Neural cell (in vitro differentiated cells): ENCODE measurements around the gene DPYSL4.

ENCODE experiments used
- EP300 ChIP-seq: fragments of 450-650 bp; conservative IDR thresholded peaks from 2 replicates; pipeline ENCODE4 v1.6.1; 2014; ENCODE audit warnings: antibody characterized with exemption, mild to moderate bottlenecking, moderate library complexity; ENCODE audit not compliant: poor library complexity, severe bottlenecking
- EZH2 ChIP-seq: fragments of 200-600, 300-800 bp; shearing (Covaris generic), sonication (generic); IDR thresholded peaks from 2 replicates; pipeline ENCODE4 v1.6.1; 2014; ENCODE audit warnings: antibody characterized with exemption, low read length, borderline replicate concordance, mild to moderate bottlenecking; ENCODE audit not compliant: insufficient read depth, poor library complexity, severe bottlenecking
- MXI1 ChIP-seq: fragments of 450-650 bp; conservative IDR thresholded peaks from 2 replicates; pipeline ENCODE4 v1.6.1; 2014; ENCODE audit warnings: antibody characterized with exemption, mild to moderate bottlenecking; ENCODE audit not compliant: poor library complexity, severe bottlenecking
- POLR2AphosphoS5 ChIP-seq: IDR thresholded peaks from 2 replicates; pipeline ENCODE4 v1.6.1; 2012
- RAD21 ChIP-seq: fragments of 450-650 bp; conservative IDR thresholded peaks from 2 replicates; pipeline ENCODE4 v1.6.1; 2014; ENCODE audit warnings: antibody characterized with exemption, mild to moderate bottlenecking, moderate library complexity
- SMC3 ChIP-seq: fragments of 450-650 bp; conservative IDR thresholded peaks from 2 replicates; pipeline ENCODE4 v1.6.1; 2014; ENCODE audit warnings: antibody characterized with exemption, mild to moderate bottlenecking, moderate library complexity; ENCODE audit not compliant: poor library complexity
- TAF1 ChIP-seq: IDR thresholded peaks from 2 replicates; pipeline ENCODE4 v1.6.1; 2012; ENCODE audit warnings: low read depth
- TF ChIP-seq, protein P1 (sequence below): fragments of 450-650 bp; IDR thresholded peaks from 2 replicates; pipeline ENCODE4 v1.5.1; 2014; ENCODE audit warnings: antibody characterized with exemption, mild to moderate bottlenecking, moderate library complexity; ENCODE audit not compliant: poor library complexity, severe bottlenecking

GRCh38 chr10:132186488-132187429 is at the start of gene DPYSL4:
- TF ChIP-seq EP300 (no peak), MXI1 (peak; percentile 13), RAD21 (peak; percentile 12), POLR2AphosphoS5 (peak; percentile 64), SMC3 (peak; percentile 17), TAF1 (no peak), EZH2 (peak; percentile 19)
- TF ChIP-seq, protein P1, sequence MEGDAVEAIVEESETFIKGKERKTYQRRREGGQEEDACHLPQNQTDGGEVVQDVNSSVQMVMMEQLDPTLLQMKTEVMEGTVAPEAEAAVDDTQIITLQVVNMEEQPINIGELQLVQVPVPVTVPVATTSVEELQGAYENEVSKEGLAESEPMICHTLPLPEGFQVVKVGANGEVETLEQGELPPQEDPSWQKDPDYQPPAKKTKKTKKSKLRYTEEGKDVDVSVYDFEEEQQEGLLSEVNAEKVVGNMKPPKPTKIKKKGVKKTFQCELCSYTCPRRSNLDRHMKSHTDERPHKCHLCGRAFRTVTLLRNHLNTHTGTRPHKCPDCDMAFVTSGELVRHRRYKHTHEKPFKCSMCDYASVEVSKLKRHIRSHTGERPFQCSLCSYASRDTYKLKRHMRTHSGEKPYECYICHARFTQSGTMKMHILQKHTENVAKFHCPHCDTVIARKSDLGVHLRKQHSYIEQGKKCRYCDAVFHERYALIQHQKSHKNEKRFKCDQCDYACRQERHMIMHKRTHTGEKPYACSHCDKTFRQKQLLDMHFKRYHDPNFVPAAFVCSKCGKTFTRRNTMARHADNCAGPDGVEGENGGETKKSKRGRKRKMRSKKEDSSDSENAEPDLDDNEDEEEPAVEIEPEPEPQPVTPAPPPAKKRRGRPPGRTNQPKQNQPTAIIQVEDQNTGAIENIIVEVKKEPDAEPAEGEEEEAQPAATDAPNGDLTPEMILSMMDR: peak; percentile 14
